A549 (cell line): ENCODE measurements around the gene RABL6.

Source experiments
- BHLHE40 ChIP-seq: IDR thresholded peaks from 2 replicates; pipeline ENCODE4 v1.6.1; 2012; ENCODE audit warnings: low read depth, low read length, inconsistent platforms
- CTCF ChIP-seq: fragments of >200 bp; sonication (Bioruptor Twin); formaldehyde crosslinking; IDR thresholded peaks from 3 replicates; pipeline ENCODE4 v1.5.1; 2016
- HOXB13 ChIP-seq: fragments of 250-450 bp; sonication (Bioruptor Pico); IDR thresholded peaks from 2 replicates; pipeline ENCODE4 v1.5.0; 2020; ENCODE audit warnings: low read depth, mild to moderate bottlenecking, moderate library complexity
- POLR2A ChIP-seq: IDR thresholded peaks from 2 replicates; pipeline ENCODE4 v1.6.1; 2012; ENCODE audit warnings: mild to moderate bottlenecking, low read length
- RAD21 ChIP-seq, 2 experiments: fragments of >200 bp in 1 of 2; sonication (Bioruptor Twin) in 1 of 2; formaldehyde crosslinking in 1 of 2; IDR thresholded peaks in 1 of 2; conservative IDR thresholded peaks in 1 of 2; 2 replicates in 1 of 2; 3 replicates in 1 of 2; pipeline ENCODE4 v1.6.1; 2012 to 2018; ENCODE audit warnings: inconsistent platforms in 1 of 2

- TF ChIP-seq HOXB13 (no peak), CTCF (no peak), BHLHE40 (no peak), POLR2A (no peak), RAD21 (conservative IDR thresholded peaks at IDR 0.05 in 1 of 2, IDR thresholded peaks at IDR 0.05 in 1 of 2) (no peak)
Observed at GRCh38 chr9:136764301-136764891, 43.4 kb upstream of the RABL6 start, which contains the start of gene LCN15.
